Measurements from ENCODE around the gene TMEFF2. TPM values are rescaled to one million over a fixed set of nuclear protein-coding genes. Genes with fewer than 3 reads are reported as not detected.

TMEFF2 gene
- total and polyA plus RNA-seq, 10 of the 15 experiments (the other 5 are each of a cell fraction or from before 2014, with no cell fraction given) = not detected

GRCh38 chr2:192201116-192201515, 6.4 kb upstream of the TMEFF2 start:
- H3K4me1 ChIP-seq (ENCODE audit: control insufficient read depth, insufficient read depth, low read length) = no peaks in the 10 kb centered on the region
- H3K79me2 ChIP-seq (ENCODE audit: control insufficient read depth, insufficient read depth, low read length) = no peaks in the 10 kb centered on the region
- ChIA-PET CTCF (no interaction called here), SMC1A (ENCODE audit: uncharacterized antibody, unreplicated experiment) (interaction anchor here (1.4 kb wide), 1 partner anchor 10 kb away, joined by 5 read pairs; no protein-coding TSS in a partner anchor), RAD21 (ENCODE audit: unreplicated experiment) (no interaction called here), POLR2A (no interaction called here)
- H3K4me2 ChIP-seq (ENCODE audit: control insufficient read depth, insufficient read depth) = no peak overlapping the region
- H3K27me3 ChIP-seq (replicated peaks in 1 of 2; ENCODE audit: control insufficient read depth in 2 of 2, insufficient read depth in 2 of 2, low read length in 1 of 2) = peaks cover 0 to 3% of the 10 kb centered on the region in 2 experiments; a peak in 2 of 4 replicates
- no peak overlapping the region for H3K9ac ChIP-seq (ENCODE audit: control insufficient read depth, insufficient read depth, low read length)
- no peak for FAIRE-seq
- no peak overlapping the region for H3K4me3 ChIP-seq
- no peak overlapping the region for H3K27ac ChIP-seq (ENCODE audit: control insufficient read depth, insufficient read depth)
- in situ Hi-C loops (cut with MboI) = no loop called here
- H3K36me3 ChIP-seq (ENCODE audit: control insufficient read depth in 2 of 2, insufficient read depth in 2 of 2, low read length in 1 of 2) = no peaks in the 10 kb centered on the region
- no peak for DNase-seq (ENCODE audit: low read depth, low spot score)
- ATAC-seq = no peak
- H3K9me3 ChIP-seq (replicated peaks; ENCODE audit: control insufficient read depth, insufficient read depth, low read length) = no peaks in the 10 kb centered on the region
- intact Hi-C loops (cut with micrococcal nuclease; ENCODE audit: unreplicated experiment) = no loop called here
- H2AFZ ChIP-seq (ENCODE audit: control insufficient read depth, low read depth, low read length) = no peak overlapping the region
- WGBS (ENCODE audit: insufficient coverage, insufficient replicate concordance, low lambda C conversion rate, missing lambda C conversion rate) = 0% methylated on average over 1 of the region's 1 CpG
- no TSS peak for BruUV-seq (replicated peaks)
- no peaks in the 10 kb centered on the region for H4K20me1 ChIP-seq (ENCODE audit: control insufficient read depth, insufficient read depth)
- TF ChIP-seq YY1 (IDR thresholded peaks at IDR 0.05; ENCODE audit: low read depth, low read length) (no peak), NBN (IDR thresholded peaks at IDR 0.05) (no peak), STAT3 (IDR thresholded peaks at IDR 0.05; ENCODE audit: low read depth, low read length) (no peak), RUNX3 (IDR thresholded peaks at IDR 0.05; ENCODE audit: low read length) (no peak), BCL3 (IDR thresholded peaks at IDR 0.05; ENCODE audit: borderline replicate concordance, insufficient read depth, low read depth, low read length, poor library complexity, severe bottlenecking) (no peak), SREBF1 (IDR thresholded peaks at IDR 0.05; ENCODE audit: low read length) (no peak), ZNF274 (IDR thresholded peaks at IDR 0.05; ENCODE audit: insufficient read depth, insufficient read length) (no peak), SUZ12 (IDR thresholded peaks at IDR 0.05; ENCODE audit: unreplicated experiment) (no peak), ZNF592 (IDR thresholded peaks at IDR 0.05) (no peak), POLR2AphosphoS5 (IDR thresholded peaks at IDR 0.05; ENCODE audit: low read length) (no peak), ATF2 (IDR thresholded peaks at IDR 0.05; ENCODE audit: low read length) (no peak), ZBTB40 (IDR thresholded peaks at IDR 0.05; ENCODE audit: borderline replicate concordance) (no peak)
